ENCODE data around the gene NRP2.

Gene NRP2

GRCh38 chr2:205686783-205687640 is 4.7 kb downstream of the NRP2 start:
- in situ Hi-C loops (cut with MboI; ENCODE audit: low sequenced_read_pairs), result no loop called here

- in situ Hi-C loops (cut with MboI; ENCODE audit: low sequenced_read_pairs), result no loop called here
Measured at GRCh38 chr2:205687641-205687956, 5.3 kb downstream of the NRP2 start.

- in situ Hi-C loops (cut with MboI; ENCODE audit: low sequenced_read_pairs), result no loop called here
Measured at GRCh38 chr2:205688417-205689200, 6.3 kb downstream of the NRP2 start.

GRCh38 chr2:205689820-205690219 is 7.5 kb downstream of the NRP2 start:
- in situ Hi-C loops (cut with MboI; ENCODE audit: low sequenced_read_pairs), result no loop called here

- in situ Hi-C loops (cut with MboI; ENCODE audit: low sequenced_read_pairs), result no loop called here
Measured at GRCh38 chr2:205692104-205692503, 9.8 kb downstream of the NRP2 start.

GRCh38 chr2:205694256-205694655 is 12.0 kb downstream of the NRP2 start:
- in situ Hi-C loops (cut with MboI; ENCODE audit: low sequenced_read_pairs), result no loop called here

- in situ Hi-C loops (cut with MboI; ENCODE audit: low sequenced_read_pairs), result no loop called here
Measured at GRCh38 chr2:205695460-205695991, 13.2 kb downstream of the NRP2 start.

GRCh38 chr2:205696331-205696926 is 14.1 kb downstream of the NRP2 start:
- in situ Hi-C loops (cut with MboI; ENCODE audit: low sequenced_read_pairs), result no loop called here

- in situ Hi-C loops (cut with MboI; ENCODE audit: low sequenced_read_pairs), result no loop called here
Measured at GRCh38 chr2:205696927-205697441, 14.7 kb downstream of the NRP2 start.

- in situ Hi-C loops (cut with MboI; ENCODE audit: low sequenced_read_pairs), result no loop called here
Measured at GRCh38 chr2:205698286-205699268, 16.3 kb downstream of the NRP2 start.

- in situ Hi-C loops (cut with MboI; ENCODE audit: low sequenced_read_pairs), result no loop called here
Measured at GRCh38 chr2:205699515-205700289, 17.4 kb downstream of the NRP2 start.

GRCh38 chr2:205700331-205701132 is 18.2 kb downstream of the NRP2 start:
- in situ Hi-C loops (cut with MboI; ENCODE audit: low sequenced_read_pairs), result no loop called here

GRCh38 chr2:205701509-205701908 is 19.2 kb downstream of the NRP2 start:
- in situ Hi-C loops (cut with MboI; ENCODE audit: low sequenced_read_pairs), result no loop called here

GRCh38 chr2:205702576-205702975 is 20.3 kb downstream of the NRP2 start:
- in situ Hi-C loops (cut with MboI; ENCODE audit: low sequenced_read_pairs), result no loop called here

- in situ Hi-C loops (cut with MboI; ENCODE audit: low sequenced_read_pairs), result no loop called here
Measured at GRCh38 chr2:205703471-205704126, 21.3 kb downstream of the NRP2 start.

- in situ Hi-C loops (cut with MboI; ENCODE audit: low sequenced_read_pairs), result no loop called here
Measured at GRCh38 chr2:205704127-205704741, 21.9 kb downstream of the NRP2 start.

GRCh38 chr2:205705511-205706349 is 23.4 kb downstream of the NRP2 start:
- in situ Hi-C loops (cut with MboI; ENCODE audit: low sequenced_read_pairs), result no loop called here
